ENCODE results near the gene PCDH9.

PCDH9 gene

GRCh38 chr13:66958611-66959010 lies 271.5 kb downstream of the PCDH9 start:
- no peak for DNase-seq

- DNase-seq: no peak
These were observed 277.6 kb downstream of the PCDH9 start for GRCh38 chr13:66952507-66952906.

GRCh38 chr13:66951426-66951825 lies 278.7 kb downstream of the PCDH9 start:
- no peak for DNase-seq

GRCh38 chr13:66950666-66951065 lies 279.5 kb downstream of the PCDH9 start:
- no peak for DNase-seq

GRCh38 chr13:66948910-66949309 lies 281.2 kb downstream of the PCDH9 start:
- no peak for DNase-seq

- no peak for DNase-seq
These were observed 286.6 kb downstream of the PCDH9 start for GRCh38 chr13:66943530-66943929.

GRCh38 chr13:66940113-66940512 lies 290.0 kb downstream of the PCDH9 start:
- no peak for DNase-seq

- no peak for DNase-seq
These were observed 292.7 kb downstream of the PCDH9 start for GRCh38 chr13:66937423-66937822.

GRCh38 chr13:66933994-66934393 lies 296.1 kb downstream of the PCDH9 start:
- no peak for DNase-seq

- no peak for DNase-seq
These were observed 296.6 kb downstream of the PCDH9 start for GRCh38 chr13:66933527-66933926.

GRCh38 chr13:66927562-66927961 lies 302.6 kb downstream of the PCDH9 start:
- no peak for DNase-seq

- no peak for DNase-seq
These were observed 303.1 kb downstream of the PCDH9 start for GRCh38 chr13:66926851-66927524.

- DNase-seq: no peak
These were observed 303.8 kb downstream of the PCDH9 start for GRCh38 chr13:66926200-66926850.

GRCh38 chr13:66922444-66922843 lies 307.7 kb downstream of the PCDH9 start:
- DNase-seq: no peak

- no peak for DNase-seq
These were observed 308.7 kb downstream of the PCDH9 start for GRCh38 chr13:66921437-66921836.

- DNase-seq: no peak
These were observed 314.4 kb downstream of the PCDH9 start for GRCh38 chr13:66915596-66916185.

GRCh38 chr13:66914155-66914554 lies 316.0 kb downstream of the PCDH9 start:
- DNase-seq: no peak

- DNase-seq: no peak
These were observed 318.7 kb downstream of the PCDH9 start for GRCh38 chr13:66911411-66911939.

- DNase-seq: no peak
These were observed 330.2 kb downstream of the PCDH9 start for GRCh38 chr13:66899955-66900354.

GRCh38 chr13:66896933-66897332 lies 333.2 kb downstream of the PCDH9 start:
- no peak for DNase-seq

- DNase-seq: no peak
These were observed 334.4 kb downstream of the PCDH9 start for GRCh38 chr13:66895780-66896179.

GRCh38 chr13:66895320-66895719 lies 334.8 kb downstream of the PCDH9 start:
- no peak for DNase-seq

- DNase-seq: no peak
These were observed 341.4 kb downstream of the PCDH9 start for GRCh38 chr13:66888698-66889097.

GRCh38 chr13:66887088-66887487 lies 343.0 kb downstream of the PCDH9 start:
- no peak for DNase-seq

Measured in cortex of kidney (tissue), 1 donor.